HCT116 (cell line): ENCODE data around the gene DNAAF8. TPM values are rescaled to one million over a fixed set of nuclear protein-coding genes. Genes with fewer than 3 reads are reported as not detected.

ENCODE experiments used
- ATAC-seq: fragments of 200-7000 bp; cut with Tn5 transposase; 2 replicates; pipeline ENCODE4 v1.9.1; 2020; ENCODE audit warnings: mild to moderate bottlenecking, moderate library complexity
- BruUV-seq: library from RNA; stranded (reverse); fragments of 400-500 nt; replicated peaks from 2 replicates; lab custom pipeline; 2021; lab: Mats Ljungman, UMichigan
- CTCF ChIA-PET: fragments of 300-600 bp; sonication (Branson Sonifier 250); formaldehyde crosslinking; loops from one replicate; lab custom pipeline; 2021; ENCODE audit warnings: antibody characterized with exemption; lab: Charles Lee
- POLR2A ChIA-PET: fragments of 300-600, 350-600 bp; sonication (Branson Sonifier 250); formaldehyde crosslinking; loops from one replicate; lab custom pipeline; 2021; ENCODE audit warnings: antibody characterized with exemption; lab: Charles Lee
- RAD21 ChIA-PET, 2 experiments: fragments of 300-600 bp; sonication (Branson Sonifier 250); formaldehyde crosslinking; loops; one replicate each; lab custom pipeline; 2023; ENCODE audit warnings: low total read pairs in 2 of 2; ENCODE audit not compliant: uncharacterized antibody in 2 of 2, unreplicated experiment in 2 of 2, low non-redundant PET in 1 of 2; lab: Charles Lee
- DNase-seq: peaks from one replicate; pipeline ENCODE4 v3.0.0-alpha.2; 2010; ENCODE audit warnings: low read depth, low spot score
- H2AFZ ChIP-seq: fragments of 200-600 bp; shearing (Covaris generic), sonication (generic); 2 replicates; pipeline ENCODE4 v1.6.1; 2017; ENCODE audit warnings: low read depth, mixed run types, mixed read lengths, antibody characterized with exemption, low read length; ENCODE audit not compliant: poor library complexity, severe bottlenecking
- H3K27ac ChIP-seq: 2 replicates; pipeline ENCODE4 v1.5.1; 2012; ENCODE audit warnings: low read depth, low read length
- H3K27me3 ChIP-seq: fragments of 200-600 bp; sonication (generic); 2 replicates; pipeline ENCODE4 v1.6.1; 2016; ENCODE audit warnings: mixed run types, low read length, mixed read lengths; ENCODE audit not compliant: insufficient read depth
- H3K36me3 ChIP-seq, 2 experiments: fragments of 200-500 bp in 1 of 2; fragments of 200-600 bp in 1 of 2; sonication (Bioruptor generic) in 1 of 2; sonication (generic) in 1 of 2; 2 replicates each; pipeline versions ENCODE4 v1.5.1 to v1.6.1; 2014 to 2016; ENCODE audit warnings: low read length in 2 of 2, inconsistent platforms in 1 of 2, mixed read lengths in 1 of 2, mixed run types in 1 of 2; ENCODE audit not compliant: insufficient read depth in 2 of 2, control insufficient read depth in 1 of 2
- H3K4me1 ChIP-seq, 2 experiments: fragments of 200-600 bp in 1 of 2; sonication (generic) in 1 of 2; 2 replicates each; pipeline versions ENCODE4 v1.5.1 to v1.6.1; 2012 to 2017; ENCODE audit warnings: low read length in 2 of 2, inconsistent platforms in 1 of 2, mild to moderate bottlenecking in 1 of 2, mixed read lengths in 1 of 2, mixed run types in 1 of 2, moderate library complexity in 1 of 2; ENCODE audit not compliant: insufficient read depth in 2 of 2, control insufficient read depth in 1 of 2
- H3K4me2 ChIP-seq: fragments of 200-600 bp; sonication (generic); 2 replicates; pipeline ENCODE4 v1.6.1; 2017; ENCODE audit warnings: mixed run types, low read length, mixed read lengths
- H3K4me3 ChIP-seq, 2 experiments: fragments of 200-600 bp in 1 of 2; sonication (generic) in 1 of 2; replicated peaks in 1 of 2; 2 replicates each; pipeline ENCODE4 v1.5.1; 2011 to 2016; ENCODE audit warnings: low read length in 2 of 2, control low read depth in 1 of 2, low read depth in 1 of 2, mild to moderate bottlenecking in 1 of 2, mixed read lengths in 1 of 2, mixed run types in 1 of 2
- H3K79me2 ChIP-seq: fragments of 200-600 bp; sonication (generic); 2 replicates; pipeline ENCODE4 v1.6.1; 2017; ENCODE audit warnings: mild to moderate bottlenecking, mixed run types, low read length, moderate library complexity, mixed read lengths; ENCODE audit not compliant: insufficient read depth
- H3K9ac ChIP-seq: fragments of 200-600 bp; sonication (generic); 2 replicates; pipeline ENCODE4 v1.6.1; 2016; ENCODE audit warnings: low read length, mixed read lengths
- H3K9me2 ChIP-seq: fragments of 200-600 bp; sonication (generic), shearing (Covaris generic); 2 replicates; pipeline ENCODE4 v1.6.1; 2017; ENCODE audit warnings: mixed run types, mild to moderate bottlenecking, moderate library complexity; ENCODE audit not compliant: insufficient read depth
- H3K9me3 ChIP-seq, 2 experiments: fragments of 200-500 bp in 1 of 2; fragments of 200-600 bp in 1 of 2; sonication (Bioruptor generic) in 1 of 2; sonication (generic) in 1 of 2; 2 replicates each; pipeline ENCODE4 v1.6.1; 2014 to 2017; ENCODE audit warnings: low read length in 2 of 2, mixed read lengths in 2 of 2, inconsistent platforms in 1 of 2, low read depth in 1 of 2, mild to moderate bottlenecking in 1 of 2, mixed run types in 1 of 2, moderate library complexity in 1 of 2; ENCODE audit not compliant: control insufficient read depth in 1 of 2, insufficient read depth in 1 of 2
- H4K20me1 ChIP-seq: fragments of 200-600 bp; sonication (generic), shearing (Covaris generic); 2 replicates; pipeline ENCODE4 v1.6.1; 2017; ENCODE audit warnings: mixed run types, mild to moderate bottlenecking, moderate library complexity; ENCODE audit not compliant: insufficient read depth
- CBX3 ChIP-seq: IDR thresholded peaks from 2 replicates; pipeline ENCODE4 v1.6.1; 2012; ENCODE audit warnings: low read depth
- EZH2 ChIP-seq: fragments of 200-600 bp; sonication (generic); IDR thresholded peaks from 2 replicates; pipeline ENCODE4 v1.6.1; 2017; ENCODE audit warnings: antibody characterized with exemption, mixed run types
- EZH2phosphoT487 ChIP-seq: fragments of 200-600 bp; IDR thresholded peaks from 2 replicates; pipeline ENCODE4 v1.6.1; 2018; ENCODE audit warnings: antibody characterized with exemption, borderline replicate concordance
- MAX ChIP-seq: IDR thresholded peaks from 2 replicates; pipeline ENCODE4 v1.6.1; 2012
- POLR2AphosphoS5 ChIP-seq: IDR thresholded peaks from 2 replicates; pipeline ENCODE4 v1.6.1; 2011; ENCODE audit warnings: mild to moderate bottlenecking, low read depth, low read length, moderate library complexity
- REST ChIP-seq: IDR thresholded peaks from 2 replicates; pipeline ENCODE4 v1.6.1; 2012; ENCODE audit warnings: low read depth
- TCF7L2 ChIP-seq: IDR thresholded peaks from 2 replicates; pipeline ENCODE4 v1.7.0; 2011; ENCODE audit warnings: borderline replicate concordance, inconsistent platforms; ENCODE audit not compliant: insufficient read depth, insufficient read length; ENCODE audit errors: extremely low read depth
- ZBTB33 ChIP-seq: IDR thresholded peaks from 2 replicates; pipeline ENCODE4 v1.6.1; 2011; ENCODE audit warnings: mild to moderate bottlenecking, low read length, moderate library complexity; ENCODE audit not compliant: insufficient replicate concordance; ENCODE audit errors: extremely low read depth
- ZFX ChIP-seq: fragments of 450-650 bp; IDR thresholded peaks from 2 replicates; pipeline ENCODE4 v1.6.1; 2017
- ZNF274 ChIP-seq: fragments of 200-500 bp; sonication (Bioruptor generic); IDR thresholded peaks from 2 replicates; pipeline ENCODE4 v1.6.1; 2014; ENCODE audit warnings: mild to moderate bottlenecking, low read depth, low read length, inconsistent platforms
- intact Hi-C: fragments of 100-400 bp; cut with micrococcal nuclease; formaldehyde crosslinking; loops from 2 replicates; pipeline ENCODE4 v1.10.0; 2022
- total RNA-seq: library from RNA; stranded (reverse); gene quantifications from one replicate; pipeline ENCODE4 v1.2.1, GENCODE V29; 2021; ENCODE audit not compliant: unreplicated experiment

Gene DNAAF8
- total RNA-seq, 1 experiment from 2014 or later, result 1.0 TPM

- Histone ChIP-seq H4K20me1 (no peaks in the 10 kb centered on the region), H3K4me3 (no peak overlapping the region), H3K36me3 (peaks cover 0 to 4% of the 10 kb centered on the region in 2 experiments; a peak in 1 of 4 replicates), H3K9ac (no peak overlapping the region), H3K4me2 (no peak overlapping the region), H3K27me3 (no peaks in the 10 kb centered on the region), H3K79me2 (no peaks in the 10 kb centered on the region), H2AFZ (no peak overlapping the region), H3K4me1 (peaks cover 8 to 9% of the 10 kb centered on the region in 2 experiments; a peak in 2 of 4 replicates), H3K27ac (no peak overlapping the region), H3K9me2 (no peaks in the 10 kb centered on the region), H3K9me3 (no peaks in the 10 kb centered on the region)
- intact Hi-C loops, result no loop called here
- DNase-seq, result no peak
- CTCF ChIA-PET, result no interaction called here
- POLR2A ChIA-PET, result no interaction called here
- RAD21 ChIA-PET, result no interaction called here
- TF ChIP-seq TCF7L2 (no peak), POLR2AphosphoS5 (no peak), CBX3 (no peak), ZNF274 (no peak)
- no peak for ATAC-seq
- no TSS peak for BruUV-seq
Observed at GRCh38 chr16:4688674-4689045, 45.7 kb upstream of the DNAAF8 start.

- H3K9ac ChIP-seq, result no peak overlapping the region
- no peaks in the 10 kb centered on the region for H3K79me2 ChIP-seq
- DNase-seq (no peak), ATAC-seq (no peak)
- H4K20me1 ChIP-seq, result no peaks in the 10 kb centered on the region
- H3K27ac ChIP-seq, result no peak overlapping the region
- ChIA-PET RAD21 (no interaction called here), POLR2A (no interaction called here), CTCF (no interaction called here)
- no peaks in the 10 kb centered on the region for H3K9me2 ChIP-seq
- intact Hi-C loops, result no loop called here
- no peak overlapping the region for H3K4me2 ChIP-seq
- H3K4me1 ChIP-seq, result peaks cover 8 to 9% of the 10 kb centered on the region in 2 experiments; a peak in 2 of 4 replicates
- no peak overlapping the region for H3K4me3 ChIP-seq
- no peak overlapping the region for H2AFZ ChIP-seq
- H3K27me3 ChIP-seq, result no peaks in the 10 kb centered on the region
- H3K36me3 ChIP-seq, result peaks cover 0 to 3% of the 10 kb centered on the region in 2 experiments; a peak in 1 of 4 replicates
- no TSS peak for BruUV-seq
- no peaks in the 10 kb centered on the region for H3K9me3 ChIP-seq
- TF ChIP-seq REST (no peak), POLR2AphosphoS5 (no peak), TCF7L2 (no peak), EZH2 (no peak), MAX (no peak), ZFX (no peak), ZBTB33 (no peak), EZH2phosphoT487 (no peak)
Observed at GRCh38 chr16:4689091-4689671, 45.2 kb upstream of the DNAAF8 start.
